ENCODE results near the gene SYNE2. TPM values are rescaled to one million over a fixed set of nuclear protein-coding genes. Genes with fewer than 3 reads are reported as not detected.

SYNE2 gene
- total and polyA plus RNA-seq, 2 donors (not counting 3 experiments of a cell fraction or from before 2014, with no cell fraction given) = 16.0 to 53.7 TPM

GRCh38 chr14:63853831-63854293 lies 1.1 kb downstream of the SYNE2 start:
- dilution Hi-C loops (cut with MboI; ENCODE audit: extremely low pct_ligation_motif_present, low sequenced_read_pairs) = no loop called here
- POLR2A ChIA-PET = interaction anchor here (0.6 to 0.7 kb wide), 3 partner anchors 91 to 650 kb away, joined by 3 to 7 read pairs (median 6); no protein-coding TSS in a partner anchor
- H3K4me2 ChIP-seq (ENCODE audit: insufficient read depth, low read length) = peak overlapping the region; percentile 91
- peak overlapping the region; percentile 97 for H2AFZ ChIP-seq (ENCODE audit: low read depth, low read length)
- no peaks in the 10 kb centered on the region for H4K20me1 ChIP-seq (replicated peaks; ENCODE audit: control insufficient read depth, extremely low read depth, insufficient read depth, low read length)
- no peaks in the 10 kb centered on the region for H3K27me3 ChIP-seq (ENCODE audit: control insufficient read depth in 2 of 2, insufficient read depth in 2 of 2, low read length in 2 of 2)
- peak; percentile 70 for FAIRE-seq
- no peaks in the 10 kb centered on the region for H3K9me1 ChIP-seq (replicated peaks; ENCODE audit: control insufficient read depth, extremely low read depth, insufficient read depth, low read length)
- peaks cover 12% of the 10 kb centered on the region for H3K4me1 ChIP-seq (ENCODE audit: control insufficient read depth, extremely low read depth, insufficient read depth, low read length)
- H3K9me3 ChIP-seq (replicated peaks; ENCODE audit: control insufficient read depth, insufficient read depth, low read length) = no peaks in the 10 kb centered on the region
- TF ChIP-seq JUN (IDR thresholded peaks at IDR 0.05; ENCODE audit: borderline replicate concordance, insufficient read depth, insufficient read length, low read depth) (no peak), GATA2 (IDR thresholded peaks at IDR 0.05; ENCODE audit: insufficient read depth, insufficient read length, low read depth, low read length) (no peak), POLR2AphosphoS5 (IDR thresholded peaks at IDR 0.05; ENCODE audit: insufficient read depth, low read depth, low read length) (no peak), MYC (IDR thresholded peaks at IDR 0.05; ENCODE audit: low read depth, low read length) (no peak), EZH2 (IDR thresholded peaks at IDR 0.05; ENCODE audit: borderline replicate concordance, low read depth, low read length, severe bottlenecking) (no peak), POLR2A (IDR thresholded peaks at IDR 0.05; ENCODE audit: low read depth, low read length) (no peak), FOS (IDR thresholded peaks at IDR 0.05; ENCODE audit: borderline replicate concordance, insufficient read depth, low read length) (no peak)
- TF ChIP-seq, protein P1, sequence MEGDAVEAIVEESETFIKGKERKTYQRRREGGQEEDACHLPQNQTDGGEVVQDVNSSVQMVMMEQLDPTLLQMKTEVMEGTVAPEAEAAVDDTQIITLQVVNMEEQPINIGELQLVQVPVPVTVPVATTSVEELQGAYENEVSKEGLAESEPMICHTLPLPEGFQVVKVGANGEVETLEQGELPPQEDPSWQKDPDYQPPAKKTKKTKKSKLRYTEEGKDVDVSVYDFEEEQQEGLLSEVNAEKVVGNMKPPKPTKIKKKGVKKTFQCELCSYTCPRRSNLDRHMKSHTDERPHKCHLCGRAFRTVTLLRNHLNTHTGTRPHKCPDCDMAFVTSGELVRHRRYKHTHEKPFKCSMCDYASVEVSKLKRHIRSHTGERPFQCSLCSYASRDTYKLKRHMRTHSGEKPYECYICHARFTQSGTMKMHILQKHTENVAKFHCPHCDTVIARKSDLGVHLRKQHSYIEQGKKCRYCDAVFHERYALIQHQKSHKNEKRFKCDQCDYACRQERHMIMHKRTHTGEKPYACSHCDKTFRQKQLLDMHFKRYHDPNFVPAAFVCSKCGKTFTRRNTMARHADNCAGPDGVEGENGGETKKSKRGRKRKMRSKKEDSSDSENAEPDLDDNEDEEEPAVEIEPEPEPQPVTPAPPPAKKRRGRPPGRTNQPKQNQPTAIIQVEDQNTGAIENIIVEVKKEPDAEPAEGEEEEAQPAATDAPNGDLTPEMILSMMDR (IDR thresholded peaks at IDR 0.05; ENCODE audit: extremely low read depth in 1 of 2, insufficient read depth in 1 of 2, low read depth in 1 of 2, low read length in 2 of 2) = no peak
- TF ChIP-seq, protein P2, sequence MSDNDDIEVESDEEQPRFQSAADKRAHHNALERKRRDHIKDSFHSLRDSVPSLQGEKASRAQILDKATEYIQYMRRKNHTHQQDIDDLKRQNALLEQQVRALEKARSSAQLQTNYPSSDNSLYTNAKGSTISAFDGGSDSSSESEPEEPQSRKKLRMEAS (IDR thresholded peaks at IDR 0.05; ENCODE audit: insufficient read depth, insufficient read length) = no peak
- DNase-seq (ENCODE audit: low read depth, low spot score) = peak; percentile 80
- BruUV-seq (replicated peaks) = no TSS peak
- intact Hi-C loops (cut with micrococcal nuclease) = loop anchor here (1.0 to 10.0 kb wide), 6 partner anchors 42 to 531 kb away; partner anchors contain the start of genes ESR2, MTHFD1 and WDR89
- H3K4me3 ChIP-seq (replicated peaks in 1 of 3; ENCODE audit: insufficient read depth in 1 of 3, low read depth in 1 of 3, low read length in 3 of 3) = peak overlapping the region; percentile 66 to 77 (median 77)
- H3K36me3 ChIP-seq (ENCODE audit: control insufficient read depth in 2 of 2, extremely low read depth in 1 of 2, insufficient read depth in 2 of 2, low read length in 2 of 2) = no peaks in the 10 kb centered on the region
- no peak overlapping the region for H3K27ac ChIP-seq (ENCODE audit: insufficient read depth, low read depth, low read length)
- H3K9ac ChIP-seq (replicated peaks; ENCODE audit: extremely low read depth, insufficient read depth, low read length) = peak overlapping the region; percentile 80
- peaks cover 13% of the 10 kb centered on the region for H3K79me2 ChIP-seq (ENCODE audit: control insufficient read depth, insufficient read depth, low read length)
- CTCF ChIA-PET = interaction anchor here (1.0 to 2.9 kb wide), 11 partner anchors 10 to 450 kb away, joined by 3 to 12 read pairs (median 3); no protein-coding TSS in a partner anchor

All from endothelial cell of umbilical vein (primary cell).